HG03097 (cell line): ENCODE data around the gene PALM3.
"Not testable (repeated sequence)": the region's sequence is repeated elsewhere in the genome, so short reads cannot be mapped to it uniquely, and the experiment has no call there.

Experiments used
- ATAC-seq: cut with Tn5 transposase; IDR thresholded peaks from one replicate; pipeline ENCODE4 v1.9.1; 2021; ENCODE audit not compliant: unreplicated experiment, low FRiP score

The PALM3 gene

GRCh38 chr19:14035706-14036105 is 26.2 kb downstream of the PALM3 start:
- no peak for ATAC-seq

- not testable (repeated sequence) for ATAC-seq
These were observed 26.7 kb downstream of the PALM3 start for GRCh38 chr19:14035159-14035558.

- no peak for ATAC-seq
These were observed 27.9 kb downstream of the PALM3 start for GRCh38 chr19:14033946-14034345.

GRCh38 chr19:14031719-14032480 is 30.0 kb downstream of the PALM3 start, which contains the start of gene IL27RA:
Gene IL27RA, plus strand, starts transcription at chr19:14031762. Its CDS starts 111 bp downstream, at chr19:14031873.
- ATAC-seq = no peak

GRCh38 chr19:14030997-14031718 is 30.7 kb downstream of the PALM3 start:
- no peak for ATAC-seq

GRCh38 chr19:14028901-14029300 is 33.0 kb downstream of the PALM3 start:
- ATAC-seq = no peak

GRCh38 chr19:14027856-14028450 is 33.9 kb downstream of the PALM3 start, which contains the start of gene RLN3:
Gene RLN3, plus strand, starts transcription at chr19:14028148. Its CDS starts 57 bp downstream, at chr19:14028205.
- no peak for ATAC-seq

- ATAC-seq = not testable (repeated sequence)
These were observed 35.2 kb downstream of the PALM3 start for GRCh38 chr19:14026652-14027192.

- ATAC-seq = no peak
These were observed 38.3 kb downstream of the PALM3 start for GRCh38 chr19:14023404-14024235.

- ATAC-seq = no peak
These were observed 39.4 kb downstream of the PALM3 start for GRCh38 chr19:14022469-14022868.

GRCh38 chr19:14021474-14021873 is 40.4 kb downstream of the PALM3 start:
- no peak for ATAC-seq

GRCh38 chr19:14019739-14020138 is 42.1 kb downstream of the PALM3 start:
- not testable (repeated sequence) for ATAC-seq

- no peak for ATAC-seq
These were observed 42.8 kb downstream of the PALM3 start for GRCh38 chr19:14019100-14019499.

GRCh38 chr19:14015524-14016035 is 46.3 kb downstream of the PALM3 start:
- peak; percentile 80 for ATAC-seq

GRCh38 chr19:14012378-14012915 is 49.4 kb downstream of the PALM3 start:
- ATAC-seq = no peak

- peak; percentile 35 for ATAC-seq
These were observed 54.9 kb downstream of the PALM3 start for GRCh38 chr19:14006766-14007562.

- peak; percentile 77 for ATAC-seq
These were observed 55.7 kb downstream of the PALM3 start, which contains the start of gene RFX1 for GRCh38 chr19:14006085-14006765. Gene RFX1, minus strand, starts transcription at chr19:14006320. Its CDS starts 12,477 bp downstream, at chr19:13993843.
